Mammary epithelial cell (primary cell): ENCODE measurements around the gene GARNL3.

ENCODE experiments used
- CTCF ChIP-seq, 2 donors: IDR thresholded peaks in 1 of 2; conservative IDR thresholded peaks in 1 of 2; 2 replicates each; pipeline ENCODE4 v1.5.1; 2011 to 2012; ENCODE audit warnings: inconsistent platforms in 2 of 2, low read length in 2 of 2, mild to moderate bottlenecking in 2 of 2, control low read depth in 1 of 2, low read depth in 1 of 2; ENCODE audit not compliant: insufficient read depth in 1 of 2; ENCODE audit errors: extremely low read depth in 1 of 2
- EZH2 ChIP-seq: IDR thresholded peaks from 2 replicates; pipeline ENCODE4 v1.6.1; 2012; ENCODE audit warnings: low read length, inconsistent platforms, borderline replicate concordance

DNA sequence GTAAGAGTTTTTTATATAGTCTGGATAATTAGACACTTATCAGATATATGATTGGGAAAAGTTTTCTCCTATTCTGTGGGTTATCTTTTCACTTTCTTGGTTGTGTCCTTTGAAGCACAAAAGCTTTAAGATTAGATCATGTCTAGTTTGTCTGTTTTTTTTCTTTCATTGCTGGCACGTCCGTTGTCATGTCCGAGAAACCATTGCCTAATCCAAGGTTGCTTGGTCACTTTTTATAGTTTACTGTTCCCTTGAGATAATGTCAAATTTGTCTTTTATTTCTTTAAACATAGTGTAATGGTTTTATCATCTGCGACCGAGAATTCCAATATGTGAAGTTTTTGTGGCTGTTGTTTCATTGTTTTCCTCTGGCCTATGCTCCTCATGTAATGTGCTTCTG is 28.8 kb downstream of the GARNL3 start:
- no peak for TF ChIP-seq CTCF (conservative IDR thresholded peaks at IDR 0.05 in 1 of 2, IDR thresholded peaks at IDR 0.05 in 1 of 2; ENCODE audit: extremely low read depth in 1 of 2, insufficient read depth in 1 of 2, low read depth in 1 of 2, low read length in 2 of 2)
- TF ChIP-seq EZH2 = no peak
